ENCODE measurements around the gene LAMTOR4. TPM values are rescaled to one million over a fixed set of nuclear protein-coding genes. Genes with fewer than 3 reads are reported as not detected.
A peak's percentile ranks its signal among the peaks of the same experiment; 100 is the strongest.
"Not testable (repeated sequence)": the region's sequence is repeated elsewhere in the genome, so short reads cannot be mapped to it uniquely, and the experiment has no call there.

Gene LAMTOR4
- polyA plus RNA-seq, 3 donors: 131 to 307 (median 245) TPM

- 21 to 26% (median 23%) methylated on average over 19 of the region's 19 CpGs for WGBS, 3 donors
These were observed 28.6 kb upstream of the LAMTOR4 start for GRCh38 chr7:100119970-100120732.

GRCh38 chr7:100120733-100121036 lies 28.0 kb upstream of the LAMTOR4 start:
- WGBS, 3 donors: 31 to 45% (median 41%) methylated on average over 1 of the region's 1 CpG
- H3K27ac ChIP-seq (ENCODE audit: low read depth, low read length): no peak overlapping the region

More at GRCh38 chr7:100119970-100120732, 28.6 kb upstream of the LAMTOR4 start:
- no peak overlapping the region for H3K27ac ChIP-seq (ENCODE audit: low read depth, low read length)

DNA sequence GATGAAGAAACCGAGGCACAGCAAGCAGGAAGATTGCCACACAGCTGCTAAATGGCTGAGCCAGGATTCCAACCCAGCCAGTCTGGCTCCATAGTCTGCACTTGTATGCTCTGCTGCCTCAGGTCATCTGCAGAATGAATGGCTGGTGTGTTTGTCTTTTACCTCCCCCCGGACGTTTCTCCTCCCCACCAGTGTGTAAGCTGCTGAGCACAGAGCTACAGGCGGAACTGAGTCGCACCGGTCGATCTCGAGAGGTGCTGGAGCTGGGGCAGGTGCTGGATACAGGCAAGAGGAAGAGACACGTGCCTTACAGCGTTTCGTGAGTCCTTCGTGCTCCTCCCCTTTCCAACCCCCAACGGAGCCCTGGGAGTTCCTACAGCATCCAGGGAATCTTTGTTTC lies 26.7 kb upstream of the LAMTOR4 start:
- no peak overlapping the region for H3K27ac ChIP-seq (ENCODE audit: low read depth, low read length)
- 47 to 84% (median 75%) methylated on average over 13 of the region's 13 CpGs for WGBS, 3 donors

- WGBS, 3 donors: 90 to 93% (median 93%) methylated on average over 1 of the region's 1 CpG
- no peak overlapping the region for H3K27ac ChIP-seq (ENCODE audit: low read depth, low read length)
These were observed 26.1 kb upstream of the LAMTOR4 start for GRCh38 chr7:100122568-100122967.

GRCh38 chr7:100124301-100125230 lies 24.2 kb upstream of the LAMTOR4 start:
- no peak overlapping the region for H3K27ac ChIP-seq (ENCODE audit: low read depth, low read length)
- 60 to 85% (median 70%) methylated on average over 4 of the region's 4 CpGs for WGBS, 3 donors

- WGBS, 3 donors: 10 to 17% (median 10%) methylated on average over 28 to 29 of the region's 29 CpGs
- H3K27ac ChIP-seq (ENCODE audit: low read depth, low read length): peak overlapping the region; percentile 68
These were observed 22.3 kb upstream of the LAMTOR4 start for GRCh38 chr7:100126239-100126930.

DNA sequence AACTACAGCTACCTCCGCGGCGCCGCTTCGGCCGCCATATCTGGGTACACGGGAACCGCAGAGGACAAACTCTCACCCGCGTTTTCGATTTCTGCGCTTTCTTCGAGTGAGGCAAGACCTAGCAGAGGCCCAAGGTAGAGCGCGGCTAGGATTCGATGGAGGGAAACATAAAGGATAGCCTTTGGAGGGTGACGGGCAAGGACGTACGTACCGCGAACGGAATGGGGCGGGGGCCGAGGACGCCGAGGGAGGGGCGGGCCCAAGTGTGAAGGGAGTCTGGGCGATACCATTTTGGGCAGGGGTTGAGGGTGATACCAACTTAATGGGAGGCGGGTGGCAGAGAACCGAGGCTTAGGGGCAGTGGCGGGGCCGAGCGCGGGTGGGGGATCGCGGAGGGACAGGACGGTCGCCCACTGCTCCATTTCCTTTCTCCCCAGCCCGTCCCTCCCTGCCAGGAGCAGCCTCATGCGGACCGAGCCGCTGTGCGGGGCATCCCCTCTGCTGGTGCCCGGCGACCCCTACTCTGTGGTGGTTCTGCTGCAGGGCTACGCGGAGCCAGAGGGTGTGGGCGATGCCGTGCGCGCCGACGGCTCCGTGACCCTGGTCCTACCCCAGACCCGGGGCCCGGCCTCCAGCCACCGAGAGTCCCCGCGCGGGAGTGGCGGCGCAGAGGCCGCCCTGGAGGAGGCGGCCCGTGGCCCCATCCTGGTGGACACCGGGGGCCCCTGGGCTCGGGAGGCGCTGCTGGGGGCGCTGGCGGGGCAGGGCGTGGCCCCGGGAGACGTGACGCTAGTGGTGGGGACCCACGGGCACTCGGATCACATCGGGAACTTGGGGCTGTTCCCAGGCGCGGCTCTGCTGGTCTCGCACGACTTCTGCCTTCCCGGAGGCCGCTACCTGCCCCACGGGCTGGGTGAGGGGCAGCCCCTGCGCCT lies 21.5 kb upstream of the LAMTOR4 start, which contains the start of gene MBLAC1:
Gene MBLAC1 (plus strand): TSS at position 37 of the 935 bp plus-strand sequence. CDS start 429 bp downstream, at position 466.
- peak within 1 kb of the TSS; percentile 68 for H3K27ac ChIP-seq (ENCODE audit: low read depth, low read length)
- 0 to 1% (median 0%) methylated on average over 81 to 85 of the region's 85 CpGs for WGBS, 3 donors

- H3K27ac ChIP-seq (ENCODE audit: low read depth, low read length): no peak overlapping the region
- 3 to 5% (median 4%) methylated on average over 33 to 37 of the region's 37 CpGs for WGBS, 3 donors
These were observed 20.7 kb upstream of the LAMTOR4 start for GRCh38 chr7:100127866-100128636.

DNA sequence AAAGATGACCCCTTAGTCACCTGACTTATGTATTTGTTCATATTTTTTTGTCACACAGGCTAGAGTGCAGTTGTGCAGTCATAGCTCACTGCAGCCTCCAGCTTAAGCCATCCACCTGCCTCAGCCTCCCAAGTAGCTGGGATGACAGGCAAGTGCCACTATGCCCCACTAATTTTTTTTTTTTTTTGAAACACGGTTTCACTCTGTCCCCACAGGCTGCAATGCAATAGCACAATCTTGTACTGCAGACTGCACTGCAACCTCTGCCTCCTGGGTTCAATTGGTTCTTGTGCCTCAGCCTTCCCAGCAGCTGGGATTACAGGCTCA lies 20.1 kb upstream of the LAMTOR4 start:
- 38 to 78% (median 55%) methylated on average over 1 of the region's 1 CpG for WGBS, 3 donors
- H3K27ac ChIP-seq (ENCODE audit: low read depth, low read length): no peak overlapping the region

DNA sequence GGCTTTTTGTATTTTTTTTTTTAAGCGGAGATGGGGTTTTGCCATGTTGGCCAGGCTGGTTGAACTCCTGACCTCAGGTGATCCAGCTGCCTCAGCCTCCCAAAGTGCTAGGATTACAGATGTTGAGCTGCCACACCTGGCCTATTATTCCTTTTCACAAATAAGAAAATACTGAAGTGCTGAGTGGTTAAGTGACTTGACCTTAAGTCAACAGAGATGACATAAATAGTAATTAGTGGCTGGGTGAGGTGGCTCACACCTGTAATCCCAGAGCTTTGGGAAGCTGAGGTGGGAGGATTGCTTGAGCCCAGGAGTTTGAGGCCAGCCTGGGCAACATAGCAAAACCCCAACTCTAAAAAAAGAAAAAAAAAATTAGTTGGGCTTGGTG lies 18.5 kb upstream of the LAMTOR4 start:
- WGBS, 3 donors: 94 to 100% (median 95%) methylated on average over 1 of the region's 1 CpG
- H3K27ac ChIP-seq (ENCODE audit: low read depth, low read length): not testable (repeated sequence)

DNA sequence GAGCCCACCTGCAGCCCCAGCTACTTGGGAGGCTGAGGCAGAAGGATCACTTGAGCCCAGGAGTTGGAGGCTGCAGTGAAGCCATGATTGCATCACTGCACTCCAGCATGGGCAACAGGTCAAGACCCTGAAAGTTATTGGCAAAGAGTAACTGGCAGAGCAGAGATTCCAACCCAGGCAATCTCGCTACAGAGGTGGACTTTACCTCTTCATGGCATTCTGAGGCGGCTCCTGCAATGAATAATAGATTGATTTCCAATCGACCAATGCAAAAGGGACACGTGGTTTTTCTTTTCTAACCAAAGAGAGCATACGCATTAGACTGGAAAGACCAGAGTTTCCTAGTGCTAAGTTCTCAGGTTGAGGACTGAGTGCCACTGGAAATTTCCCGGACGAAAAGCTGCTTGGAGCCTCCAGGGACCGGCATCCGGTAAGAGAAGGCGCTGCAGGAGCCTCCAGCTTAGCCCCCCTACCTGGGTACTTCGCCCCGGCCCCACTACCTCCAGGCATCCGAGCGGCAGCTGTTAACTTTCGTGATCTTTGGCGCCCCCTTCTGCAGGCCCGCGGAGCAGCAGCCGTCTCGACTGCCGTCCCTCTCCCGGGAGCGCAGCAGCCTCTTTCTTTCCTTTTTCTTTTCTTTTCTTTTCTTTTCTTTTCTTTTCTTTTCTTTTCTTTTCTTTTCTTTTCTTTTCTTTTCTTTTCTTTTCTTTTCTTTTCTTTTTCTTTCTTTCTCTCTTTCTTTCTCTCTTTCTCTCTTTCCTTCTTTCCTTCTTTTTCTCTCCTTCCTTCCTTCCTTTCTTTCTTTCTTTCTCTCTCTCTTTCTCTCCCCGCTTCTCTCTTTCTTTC lies 17.9 kb upstream of the LAMTOR4 start:
- WGBS, 3 donors: 6 to 12% (median 12%) methylated on average over 24 of the region's 24 CpGs
- no peak overlapping the region for H3K27ac ChIP-seq (ENCODE audit: low read depth, low read length)

- H3K27ac ChIP-seq (ENCODE audit: low read depth, low read length): no peak overlapping the region
- 59 to 66% (median 65%) methylated on average over 7 of the region's 7 CpGs for WGBS, 3 donors
These were observed 16.6 kb upstream of the LAMTOR4 start for GRCh38 chr7:100132126-100132525.

GRCh38 chr7:100132697-100133151 lies 16.0 kb upstream of the LAMTOR4 start:
- H3K27ac ChIP-seq (ENCODE audit: low read depth, low read length): no peak overlapping the region
- 19 to 29% (median 24%) methylated on average over 3 of the region's 3 CpGs for WGBS, 3 donors

- WGBS, 3 donors: 69 to 79% (median 74%) methylated on average over 13 of the region's 13 CpGs
- H3K27ac ChIP-seq (ENCODE audit: low read depth, low read length): no peak overlapping the region
These were observed 10.6 kb upstream of the LAMTOR4 start for GRCh38 chr7:100137851-100138760.

DNA sequence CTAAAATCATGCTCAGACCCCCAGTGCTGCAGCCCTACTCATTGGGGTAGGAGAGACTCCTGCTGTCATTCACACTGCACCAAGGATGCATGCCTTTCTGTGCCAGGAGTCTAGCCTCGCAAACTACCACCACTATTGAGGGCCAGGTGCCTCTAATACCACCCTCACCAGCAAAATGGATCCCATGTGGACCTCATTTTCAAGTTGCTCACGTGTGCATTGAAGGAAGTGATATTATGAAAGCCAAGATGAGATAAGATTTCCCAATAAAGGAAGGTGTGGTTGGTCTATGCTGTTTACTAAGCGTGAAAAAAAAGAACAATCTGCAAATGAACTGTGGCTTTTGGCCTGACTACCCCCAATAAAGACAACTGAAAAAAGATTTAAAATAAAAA lies 7.2 kb upstream of the LAMTOR4 start:
- 47 to 71% (median 48%) methylated on average over 3 of the region's 3 CpGs for WGBS, 3 donors
- H3K27ac ChIP-seq (ENCODE audit: low read depth, low read length): no peak overlapping the region
